ENCODE measurements around the gene LGALS3. TPM values are rescaled to one million over a fixed set of nuclear protein-coding genes. Genes with fewer than 3 reads are reported as not detected.
A peak's percentile ranks its signal among the peaks of the same experiment; 100 is the strongest.

Gene LGALS3
- total RNA-seq, 4 donors from 2014 or later, result 246 to 526 (median 339) TPM

DNA sequence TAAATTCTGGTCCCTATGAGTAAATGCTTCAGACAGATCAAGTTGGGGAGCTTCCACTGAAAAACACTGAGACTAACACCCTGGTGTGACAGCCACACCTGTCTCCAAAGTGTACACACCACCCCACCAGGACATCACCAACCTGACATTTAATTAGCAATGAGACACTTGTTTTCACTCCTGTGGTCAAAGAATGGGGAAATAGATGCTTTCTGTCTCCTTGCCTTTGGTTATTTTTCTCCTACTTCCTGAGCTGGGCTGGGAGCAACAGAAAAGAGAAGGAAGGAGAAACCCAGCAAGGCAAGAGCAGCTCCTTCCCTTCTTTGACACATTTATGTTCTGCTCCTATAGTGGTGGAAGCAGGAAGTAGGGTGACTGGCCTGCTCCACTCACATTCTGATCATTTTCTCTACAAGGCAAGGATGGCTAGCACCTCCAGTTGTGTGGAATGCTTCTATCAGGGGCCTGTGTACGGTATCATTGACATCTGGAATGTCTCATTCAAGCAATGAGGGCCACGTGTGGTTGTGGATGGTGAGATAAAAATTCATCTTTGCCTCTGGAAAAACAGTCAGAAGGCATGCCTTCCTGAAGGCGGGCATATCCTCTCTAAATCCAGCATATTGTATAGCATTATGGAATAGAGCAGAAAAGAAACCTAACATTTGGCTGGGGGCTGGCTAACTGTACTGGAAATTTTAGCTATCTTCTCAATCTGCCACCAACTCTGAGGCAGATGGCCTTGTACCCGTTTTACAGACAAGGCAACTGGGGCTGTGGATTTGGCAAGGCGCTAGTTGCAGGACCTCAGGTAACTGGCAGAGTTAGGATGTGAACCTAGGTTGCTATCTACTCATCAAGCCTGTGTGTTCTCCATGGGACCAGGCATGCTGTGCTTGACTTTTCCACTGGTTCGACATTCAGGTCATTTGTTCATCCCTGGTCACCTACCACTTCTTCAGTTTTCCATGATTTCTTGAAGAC, 24.8 kb upstream of the LGALS3 start:
- TF ChIP-seq POLR2A (IDR thresholded peaks at IDR 0.05), result no peak
- TF ChIP-seq EP300 (IDR thresholded peaks at IDR 0.05), result peak in 1 of 2 donors; percentile 54
- TF ChIP-seq, protein P1, sequence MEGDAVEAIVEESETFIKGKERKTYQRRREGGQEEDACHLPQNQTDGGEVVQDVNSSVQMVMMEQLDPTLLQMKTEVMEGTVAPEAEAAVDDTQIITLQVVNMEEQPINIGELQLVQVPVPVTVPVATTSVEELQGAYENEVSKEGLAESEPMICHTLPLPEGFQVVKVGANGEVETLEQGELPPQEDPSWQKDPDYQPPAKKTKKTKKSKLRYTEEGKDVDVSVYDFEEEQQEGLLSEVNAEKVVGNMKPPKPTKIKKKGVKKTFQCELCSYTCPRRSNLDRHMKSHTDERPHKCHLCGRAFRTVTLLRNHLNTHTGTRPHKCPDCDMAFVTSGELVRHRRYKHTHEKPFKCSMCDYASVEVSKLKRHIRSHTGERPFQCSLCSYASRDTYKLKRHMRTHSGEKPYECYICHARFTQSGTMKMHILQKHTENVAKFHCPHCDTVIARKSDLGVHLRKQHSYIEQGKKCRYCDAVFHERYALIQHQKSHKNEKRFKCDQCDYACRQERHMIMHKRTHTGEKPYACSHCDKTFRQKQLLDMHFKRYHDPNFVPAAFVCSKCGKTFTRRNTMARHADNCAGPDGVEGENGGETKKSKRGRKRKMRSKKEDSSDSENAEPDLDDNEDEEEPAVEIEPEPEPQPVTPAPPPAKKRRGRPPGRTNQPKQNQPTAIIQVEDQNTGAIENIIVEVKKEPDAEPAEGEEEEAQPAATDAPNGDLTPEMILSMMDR (IDR thresholded peaks at IDR 0.05), result peak in 1 of 5 experiments; percentile 8
- Histone ChIP-seq H3K27me3 (no peaks in the 10 kb centered on the region), H3K27ac (peak overlapping the region; percentile 87 to 99 (median 94)), H3K4me1 (peaks cover 0 to 94% (median 69%) of the 10 kb centered on the region in 4 donors), H3K9me3 (peaks cover 0 to 7% (median 0%) of the 10 kb centered on the region in 4 donors), H3K4me3 (no peak overlapping the region), H3K36me3 (no peaks in the 10 kb centered on the region)
- 94% methylated on average over 6 of the region's 6 CpGs for WGBS, 2 donors
- DNase-seq (ENCODE audit: low spot score in 2 of 2), result no peak

DNA sequence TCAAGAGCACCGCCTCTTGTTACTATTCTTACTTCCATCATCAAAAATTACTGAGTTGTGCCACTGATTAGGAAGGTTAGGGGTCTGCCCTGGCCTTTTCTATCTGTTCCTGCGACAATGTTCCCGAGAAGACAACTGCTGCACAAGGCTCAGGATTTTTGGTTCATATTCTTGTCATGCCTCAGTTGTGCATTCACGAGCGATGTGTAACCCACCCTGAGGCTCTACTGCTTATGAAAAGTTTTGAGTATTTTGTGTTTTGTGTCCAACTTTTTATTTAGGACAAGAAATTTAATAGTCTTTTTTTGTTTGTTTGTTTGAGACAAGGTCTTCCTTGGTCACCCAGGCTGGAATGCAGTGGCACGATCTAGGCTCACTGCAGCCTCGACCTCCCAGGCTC, 23.1 kb upstream of the LGALS3 start:
- H3K36me3 ChIP-seq, result no peaks in the 10 kb centered on the region
- DNase-seq (ENCODE audit: low spot score in 2 of 2), result no peak
- TF ChIP-seq EP300 (IDR thresholded peaks at IDR 0.05) (no peak), POLR2A (IDR thresholded peaks at IDR 0.05) (no peak)
- TF ChIP-seq, protein P1 (IDR thresholded peaks at IDR 0.05), result no peak
- H3K4me3 ChIP-seq, result no peak overlapping the region
- H3K9me3 ChIP-seq, result peaks cover 0 to 7% (median 0%) of the 10 kb centered on the region in 4 donors
- WGBS, 2 donors, result 69 to 72% methylated on average over 7 of the region's 7 CpGs
- H3K27ac ChIP-seq, result peak overlapping the region; percentile 12 to 99 (median 92)
- peaks cover 0 to 78% (median 65%) of the 10 kb centered on the region in 4 donors for H3K4me1 ChIP-seq
- H3K27me3 ChIP-seq, result no peaks in the 10 kb centered on the region

- H3K4me3 ChIP-seq, result no peak overlapping the region
- TF ChIP-seq, protein P1 (IDR thresholded peaks at IDR 0.05), result peak in 1 of 5 experiments; percentile 15
- TF ChIP-seq EP300 (IDR thresholded peaks at IDR 0.05) (peak; percentile 95 to 97), POLR2A (IDR thresholded peaks at IDR 0.05) (peak in 1 of 2 donors; percentile 47)
- peak overlapping the region; percentile 86 to 99 (median 92) for H3K27ac ChIP-seq
- H3K36me3 ChIP-seq, result no peaks in the 10 kb centered on the region
- H3K4me1 ChIP-seq, result peaks cover 0 to 59% (median 49%) of the 10 kb centered on the region in 4 donors
- peaks cover 0 to 7% (median 0%) of the 10 kb centered on the region in 4 donors for H3K9me3 ChIP-seq
- peak; percentile 72 to 84 for DNase-seq (ENCODE audit: low spot score in 2 of 2)
- H3K27me3 ChIP-seq, result no peaks in the 10 kb centered on the region
- 10 to 13% methylated on average over 18 to 19 of the region's 19 CpGs for WGBS, 2 donors
These were observed 21.1 kb upstream of the LGALS3 start for GRCh38 chr14:55107766-55108554.

- no peak overlapping the region for H3K27ac ChIP-seq
- no peaks in the 10 kb centered on the region for H3K36me3 ChIP-seq
- TF ChIP-seq EP300 (IDR thresholded peaks at IDR 0.05), result no peak
- peaks cover 0 to 40% (median 34%) of the 10 kb centered on the region in 4 donors for H3K4me1 ChIP-seq
- H3K27me3 ChIP-seq, result no peaks in the 10 kb centered on the region
- no peaks in the 10 kb centered on the region for H3K9me3 ChIP-seq
- WGBS, 2 donors, result 95 to 97% methylated on average over 1 of the region's 1 CpG
- no peak overlapping the region for H3K4me3 ChIP-seq
- no peak for DNase-seq (ENCODE audit: low spot score in 2 of 2)
These were observed 19.2 kb upstream of the LGALS3 start for GRCh38 chr14:55109836-55110235.

- Histone ChIP-seq H3K27me3 (no peaks in the 10 kb centered on the region), H3K4me3 (no peak overlapping the region), H3K36me3 (no peaks in the 10 kb centered on the region), H3K9me3 (no peaks in the 10 kb centered on the region), H3K27ac (no peak overlapping the region), H3K4me1 (peaks cover 0 to 32% (median 27%) of the 10 kb centered on the region in 4 donors)
- TF ChIP-seq POLR2A (IDR thresholded peaks at IDR 0.05), result no peak
- TF ChIP-seq EP300 (IDR thresholded peaks at IDR 0.05), result no peak
- TF ChIP-seq, protein P1 (IDR thresholded peaks at IDR 0.05), result no peak
- WGBS, 2 donors, result 95% methylated on average over 10 of the region's 10 CpGs
- no peak for DNase-seq (ENCODE audit: low spot score in 2 of 2)
These were observed 17.8 kb upstream of the LGALS3 start for GRCh38 chr14:55111122-55111708.
